ENCODE results near the gene RDH13. TPM values are rescaled to one million over a fixed set of nuclear protein-coding genes. Genes with fewer than 3 reads are reported as not detected.
A peak's percentile ranks its signal among the peaks of the same experiment; 100 is the strongest.
"Not testable (repeated sequence)": the region's sequence is repeated elsewhere in the genome, so short reads cannot be mapped to it uniquely, and the experiment has no call there.

The RDH13 gene
- total RNA-seq, 1 experiment from 2014 or later, result 10.0 TPM

- no peak for DNase-seq (ENCODE audit: low spot score)
Observed at GRCh38 chr19:55044771-55045716, 17.9 kb downstream of the RDH13 start.

DNA sequence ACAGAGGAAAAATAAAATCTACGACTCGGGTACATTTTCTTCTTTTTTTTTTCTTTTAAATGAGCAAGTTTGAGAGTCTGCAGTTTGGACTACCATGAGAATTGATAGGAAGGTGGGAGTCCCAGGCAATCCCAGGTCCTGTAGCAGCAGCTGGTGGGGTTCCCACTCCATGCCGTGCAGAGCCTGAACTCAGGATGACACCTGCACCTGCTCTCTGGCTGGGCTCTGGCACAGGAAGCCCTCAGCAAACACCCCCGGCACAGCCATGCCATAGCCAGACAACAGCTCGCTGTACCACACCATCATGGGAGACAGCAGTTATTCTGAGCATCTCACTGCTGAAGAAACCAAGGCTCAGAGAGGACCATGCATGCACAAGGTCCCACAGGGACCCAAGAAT is 18.7 kb downstream of the RDH13 start:
- no peak for DNase-seq (ENCODE audit: low spot score)

DNA sequence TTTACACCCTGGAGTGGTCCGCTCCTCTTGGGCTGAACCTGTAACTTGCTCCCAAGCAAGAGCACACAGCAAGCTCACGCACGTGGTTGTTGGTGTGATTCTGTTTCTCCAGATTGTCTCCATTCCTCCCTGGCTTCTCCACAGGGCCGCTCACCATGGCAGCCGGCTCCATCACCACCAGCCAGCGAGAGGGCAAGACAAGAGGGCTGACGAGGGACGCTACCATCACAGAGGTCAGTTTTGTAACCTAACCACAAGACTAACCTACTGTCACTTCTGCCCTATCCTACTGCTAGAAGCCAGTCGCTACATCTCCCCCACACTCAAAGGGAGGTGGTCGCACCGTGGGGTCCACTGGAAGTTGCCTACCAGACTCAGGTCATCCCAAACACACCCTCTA is 20.3 kb downstream of the RDH13 start:
- no peak for DNase-seq (ENCODE audit: low spot score)

GRCh38 chr19:55042344-55042678 is 20.6 kb downstream of the RDH13 start:
- no peak for DNase-seq (ENCODE audit: low spot score)

DNA sequence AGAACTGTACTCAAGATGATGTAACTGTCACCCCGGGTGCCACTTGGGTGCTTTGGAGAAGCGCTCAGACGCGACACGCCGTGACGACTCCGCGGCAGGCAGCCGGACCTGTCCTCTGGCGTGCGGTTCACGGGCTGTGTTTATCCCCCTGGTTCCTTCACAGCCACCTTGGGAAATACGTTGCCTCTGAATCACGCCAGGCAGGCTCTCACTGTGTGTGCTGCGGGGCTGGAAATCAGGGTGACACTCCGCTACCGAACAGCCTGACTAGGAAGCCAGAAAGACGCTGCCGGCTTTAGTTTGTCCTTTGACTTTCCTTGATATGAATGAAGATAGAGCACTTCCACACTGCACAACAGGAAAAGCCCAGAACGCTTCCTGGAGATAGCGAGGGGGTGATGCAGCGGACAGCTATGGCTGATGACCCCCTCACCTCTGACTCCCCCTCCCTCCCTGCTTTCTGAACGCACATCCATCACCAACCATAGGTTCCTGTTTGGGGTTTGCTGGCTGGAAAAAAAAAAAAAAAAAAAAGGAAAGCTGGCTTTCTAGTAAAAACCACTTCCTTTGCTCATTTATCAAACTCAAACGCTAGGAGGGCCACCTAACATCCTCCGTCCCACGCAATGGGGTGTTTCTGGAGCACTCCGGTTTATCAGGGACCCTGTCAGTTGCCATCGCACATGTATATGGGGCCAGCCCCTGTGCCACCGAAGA is 21.2 kb downstream of the RDH13 start:
- DNase-seq (ENCODE audit: low spot score), result no peak

- DNase-seq (ENCODE audit: low spot score), result no peak
Observed at GRCh38 chr19:55041244-55041626, 21.7 kb downstream of the RDH13 start.

GRCh38 chr19:55040654-55041053 is 22.3 kb downstream of the RDH13 start:
- DNase-seq (ENCODE audit: low spot score), result not testable (repeated sequence)

- not testable (repeated sequence) for DNase-seq (ENCODE audit: low spot score)
Observed at GRCh38 chr19:55037603-55038002, 25.3 kb downstream of the RDH13 start.

- DNase-seq (ENCODE audit: low spot score), result no peak
Observed at GRCh38 chr19:55036058-55036457, 26.9 kb downstream of the RDH13 start.

GRCh38 chr19:55034751-55035150 is 28.2 kb downstream of the RDH13 start:
- no peak for DNase-seq (ENCODE audit: low spot score)

DNA sequence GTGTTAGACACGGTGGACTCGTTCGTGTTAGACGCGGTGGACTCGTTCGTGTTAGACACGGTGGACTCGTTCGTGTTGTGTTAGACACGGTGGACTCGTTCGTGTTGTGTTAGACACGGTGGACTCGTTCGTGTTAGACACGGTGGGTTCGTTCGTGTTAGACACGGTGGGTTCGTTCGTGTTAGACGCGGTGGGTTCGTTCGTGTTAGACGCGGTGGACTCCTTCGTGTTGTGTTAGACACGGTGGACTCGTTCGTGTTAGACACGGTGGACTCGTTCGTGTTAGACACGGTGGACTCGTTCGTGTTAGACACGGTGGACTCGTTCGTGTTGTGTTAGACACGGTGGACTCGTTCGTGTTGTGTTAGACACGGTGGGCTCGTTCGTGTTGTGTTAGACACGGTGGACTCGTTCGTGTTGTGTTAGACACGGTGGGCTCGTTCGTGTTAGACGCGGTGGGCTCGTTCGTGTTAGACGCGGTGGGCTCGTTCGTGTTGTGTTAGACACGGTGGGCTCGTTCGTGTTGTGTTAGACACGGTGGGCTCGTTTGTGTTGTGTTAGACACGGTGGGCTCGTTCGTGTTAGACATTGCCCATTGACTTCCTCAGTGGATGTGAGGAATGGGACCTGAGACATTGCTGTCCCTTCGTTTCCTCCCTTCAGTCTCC is 29.8 kb downstream of the RDH13 start:
- DNase-seq (ENCODE audit: low spot score), result not testable (repeated sequence)

- DNase-seq (ENCODE audit: low spot score), result peak; percentile 40
Observed at GRCh38 chr19:55032170-55032800, 30.7 kb downstream of the RDH13 start.

DNA sequence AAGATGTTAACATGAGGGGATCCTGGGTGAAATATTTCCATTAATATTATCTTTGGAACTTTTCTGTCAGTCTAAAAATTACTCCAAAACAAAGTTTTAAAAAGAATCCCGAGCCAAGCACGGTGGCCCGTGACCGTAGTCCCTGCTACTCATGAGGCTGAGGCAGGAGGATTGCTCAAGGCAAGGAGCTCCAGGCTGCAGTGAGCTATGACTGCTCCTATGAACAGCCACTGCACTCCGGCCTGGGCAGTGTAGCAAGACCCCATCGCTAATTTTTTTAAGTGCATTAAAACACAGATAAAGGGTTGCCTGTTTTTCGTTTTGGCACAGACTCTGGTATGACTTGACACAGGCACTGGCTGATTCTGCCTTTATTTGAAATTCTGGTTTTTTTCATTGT is 31.8 kb downstream of the RDH13 start:
- DNase-seq (ENCODE audit: low spot score), result no peak

- DNase-seq (ENCODE audit: low spot score), result no peak
Observed at GRCh38 chr19:55028757-55029156, 34.2 kb downstream of the RDH13 start.

- DNase-seq (ENCODE audit: low spot score), result peak; percentile 36
Observed at GRCh38 chr19:55027472-55028337, 35.2 kb downstream of the RDH13 start.

DNA sequence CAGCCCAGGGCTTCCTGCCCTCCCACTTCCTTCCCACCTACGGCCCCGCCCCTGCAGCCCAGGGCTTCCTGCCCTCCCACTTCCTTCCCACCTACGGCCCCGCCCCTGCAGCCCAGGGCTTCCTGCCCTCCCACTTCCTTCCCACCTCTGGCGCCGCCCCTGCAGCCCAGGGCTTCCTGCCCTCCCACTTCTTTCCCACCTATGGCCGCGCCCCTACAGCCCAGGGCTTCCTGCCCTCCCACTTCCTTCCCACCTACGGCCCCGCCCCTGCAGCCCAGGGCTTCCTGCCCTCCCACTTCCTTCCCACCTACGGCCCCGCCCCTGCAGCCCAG is 35.8 kb downstream of the RDH13 start:
- DNase-seq (ENCODE audit: low spot score), result not testable (repeated sequence)

GRCh38 chr19:55024111-55024510 is 38.8 kb downstream of the RDH13 start:
- no peak for DNase-seq (ENCODE audit: low spot score)

DNA sequence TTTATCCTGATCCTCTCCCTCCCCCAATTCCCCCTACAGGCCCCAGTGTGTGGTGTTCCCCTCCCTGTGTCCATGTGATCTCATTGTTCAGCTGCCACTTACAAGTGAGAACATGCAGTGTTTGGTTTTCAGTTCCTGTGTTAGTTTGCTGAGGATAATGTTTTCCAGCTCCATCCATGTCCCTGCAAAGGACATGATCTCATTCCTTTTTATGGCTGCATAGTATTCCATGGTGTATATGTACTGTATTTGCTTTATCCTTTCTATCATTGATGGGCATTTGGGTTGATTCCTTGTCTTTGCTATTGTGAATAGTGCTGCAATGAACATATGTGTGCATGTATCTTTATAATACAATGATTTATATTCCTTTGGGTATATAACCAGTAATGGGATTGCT is 42.6 kb downstream of the RDH13 start:
- not testable (repeated sequence) for DNase-seq (ENCODE audit: low spot score)

- no peak for DNase-seq (ENCODE audit: low spot score)
Observed at GRCh38 chr19:55018633-55019032, 44.3 kb downstream of the RDH13 start.

DNA sequence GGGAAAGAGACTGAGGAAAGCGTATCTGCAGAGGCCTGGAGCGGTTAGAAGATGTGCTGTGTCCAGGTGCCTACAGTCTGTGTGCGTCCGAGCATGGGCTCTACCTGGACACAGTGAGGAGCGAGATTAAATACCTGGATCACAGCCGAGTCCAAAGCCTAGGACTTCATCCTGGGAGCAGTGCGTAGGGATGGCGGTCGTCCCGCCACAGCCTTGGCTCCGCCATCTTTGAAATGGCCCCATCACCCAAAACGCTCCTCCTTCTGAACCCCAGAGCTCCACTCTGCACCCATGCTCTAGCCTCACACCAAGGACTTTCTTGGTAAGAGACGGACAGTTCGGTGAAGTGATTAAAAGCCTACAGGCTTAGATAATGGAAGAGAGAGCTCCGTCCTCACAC is 44.7 kb downstream of the RDH13 start:
- no peak for DNase-seq (ENCODE audit: low spot score)

GRCh38 chr19:55016017-55016416 is 46.9 kb downstream of the RDH13 start:
- no peak for DNase-seq (ENCODE audit: low spot score)
